Smooth muscle cell of bladder (primary cell): ENCODE measurements around the gene BPIFB4. TPM values are rescaled to one million over a fixed set of nuclear protein-coding genes. Genes with fewer than 3 reads are reported as not detected.

Experiments used
- total RNA-seq: library from RNA; depleted of rRNA; stranded (reverse); fragments of >200 nt; gene quantifications from 2 replicates; pipeline ENCODE4 v1.2.3, GENCODE V29; 2014

BPIFB4 gene
- not detected in 2 replicates for total RNA-seq

GRCh38 chr20:33079259-33079658 lies at the start of gene BPIFB4:
Gene BPIFB4 (plus strand): TSS chr20:33079643. CDS start chr20:33081527, 1,884 bp downstream.

DNA sequence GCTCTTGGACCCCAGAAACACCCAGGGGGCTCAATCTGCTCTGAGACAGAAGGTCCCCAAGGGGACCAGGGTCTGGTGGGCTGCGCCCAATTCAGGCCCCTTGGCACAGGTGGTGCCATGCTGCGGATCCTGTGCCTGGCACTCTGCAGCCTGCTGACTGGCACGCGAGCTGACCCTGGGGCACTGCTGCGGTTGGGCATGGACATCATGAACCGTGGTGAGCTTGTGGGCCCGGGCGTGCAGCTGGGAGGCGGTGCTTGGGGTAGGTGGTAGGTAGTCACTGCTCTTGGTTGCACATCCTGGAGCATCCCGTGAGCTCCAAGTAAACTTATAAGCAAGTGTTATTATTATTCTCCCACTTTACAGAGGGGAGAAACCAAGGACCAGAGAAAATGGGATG lies 47.9 kb upstream of the BPIFB4 start, which contains the start of gene BPIFB6:
Gene BPIFB6, plus strand, starts transcription at position 118 of the 400 bp plus-strand sequence. Its CDS starts 0 bp downstream, at position 118.

DNA sequence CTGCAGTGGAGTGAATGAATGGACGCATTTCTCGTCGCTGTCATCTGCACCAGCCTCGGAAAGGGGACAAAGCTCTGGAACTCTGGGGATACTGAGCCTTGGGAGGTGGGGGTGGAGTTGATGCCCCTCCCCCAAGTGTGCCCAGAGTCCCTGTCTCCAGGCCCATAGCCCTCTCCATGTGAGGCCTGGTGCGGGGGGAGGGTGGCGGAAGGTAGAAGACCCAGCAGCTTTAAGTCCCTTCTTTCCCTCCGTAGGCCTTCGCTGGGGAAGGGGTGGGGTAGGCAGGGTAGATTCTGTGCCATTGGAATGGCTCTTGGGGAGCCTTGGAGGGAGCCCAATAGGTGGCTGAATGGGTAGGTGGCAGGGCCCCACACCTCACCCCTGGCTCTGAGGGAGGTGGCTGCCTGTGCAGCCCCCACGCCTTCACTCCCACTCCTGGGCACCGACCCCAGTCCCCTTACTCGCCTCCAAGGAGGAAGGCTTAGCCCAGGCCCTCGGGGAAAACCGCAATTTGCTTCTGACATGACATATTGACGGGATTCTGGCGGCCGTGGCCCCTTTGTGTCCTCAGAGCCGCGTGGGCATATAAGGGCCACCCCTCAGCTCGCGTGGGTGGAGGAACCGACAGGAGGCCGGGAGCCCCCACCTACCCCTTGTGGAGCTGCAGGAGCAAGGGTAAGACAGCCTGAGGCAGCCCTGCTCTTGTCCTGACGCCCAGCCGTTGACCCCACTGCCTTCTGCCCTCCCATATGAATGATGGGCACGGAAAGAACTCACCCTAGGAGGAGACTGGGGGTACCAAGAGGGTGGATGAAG lies 25.9 kb upstream of the BPIFB4 start, which contains the start of gene BPIFB3:
Gene BPIFB3, plus strand, starts transcription at position 613 of the 816 bp plus-strand sequence. CDS start 1,533 bp downstream, outside the sequence.

Other genes with a start within 250 kb of the BPIFB4 start
- 0.28 TPM in 2 replicates for gene EFCAB8, start 220.7 kb upstream of the BPIFB4 start, total RNA-seq
- not detected in 2 replicates for gene SUN5, start 75.2 kb upstream of the BPIFB4 start, total RNA-seq
- not detected in 2 replicates for gene BPIFB2, start 71.9 kb upstream of the BPIFB4 start, total RNA-seq
- not detected in 2 replicates for gene BPIFB6, start 48.0 kb upstream of the BPIFB4 start, total RNA-seq
- not detected in 2 replicates for gene BPIFB3, start 25.7 kb upstream of the BPIFB4 start, total RNA-seq
- not detected in 2 replicates for gene BPIFA2, start 88.5 kb downstream of the BPIFB4 start, total RNA-seq
- gene BPIFA3, start 137.7 kb downstream of the BPIFB4 start, total RNA-seq, result not detected in 2 replicates
- gene BPIFA1, start 156.4 kb downstream of the BPIFB4 start, total RNA-seq, result not detected in 2 replicates
- not detected in 2 replicates for gene BPIFB1, start 203.6 kb downstream of the BPIFB4 start, total RNA-seq